Testis (tissue), 2 donors: ENCODE data around the gene PDLIM5.

Experiments used
- POLR2A ChIP-seq: fragments of 450-650 bp; IDR thresholded peaks from one replicate; pipeline ENCODE4 v1.6.1; 2017; ENCODE audit warnings: antibody characterized with exemption, mild to moderate bottlenecking, moderate library complexity
- TF ChIP-seq, protein P1 (sequence below), 3 experiments: fragments of 450-650 bp in 2 of 3; fragments of 200-600 bp in 1 of 3; sonication (generic) in 1 of 3; IDR thresholded peaks; one replicate each; pipeline ENCODE4 v1.5.1; 2016 to 2019; ENCODE audit warnings: antibody characterized with exemption in 3 of 3, mild to moderate bottlenecking in 2 of 3, moderate library complexity in 1 of 3

DNA sequence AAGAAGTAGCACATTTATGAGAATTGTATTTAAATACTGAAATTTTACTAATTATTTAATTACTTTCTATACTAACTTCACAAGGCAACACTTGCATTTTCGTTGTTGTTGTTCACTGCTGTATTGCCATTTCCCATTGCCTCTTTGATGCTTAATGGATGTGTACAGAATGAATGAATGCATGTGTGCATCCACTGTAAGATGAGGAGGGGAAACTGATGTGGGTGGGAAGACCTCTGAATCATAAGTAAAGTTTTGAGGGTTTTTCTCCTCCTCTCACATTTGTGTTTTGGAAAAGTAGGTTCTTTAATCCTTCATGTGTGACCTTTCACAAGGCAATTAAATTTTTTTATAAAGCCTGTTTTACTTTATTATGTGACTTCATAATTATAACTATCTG is 46.8 kb downstream of the PDLIM5 start:
- TF ChIP-seq, protein P1, sequence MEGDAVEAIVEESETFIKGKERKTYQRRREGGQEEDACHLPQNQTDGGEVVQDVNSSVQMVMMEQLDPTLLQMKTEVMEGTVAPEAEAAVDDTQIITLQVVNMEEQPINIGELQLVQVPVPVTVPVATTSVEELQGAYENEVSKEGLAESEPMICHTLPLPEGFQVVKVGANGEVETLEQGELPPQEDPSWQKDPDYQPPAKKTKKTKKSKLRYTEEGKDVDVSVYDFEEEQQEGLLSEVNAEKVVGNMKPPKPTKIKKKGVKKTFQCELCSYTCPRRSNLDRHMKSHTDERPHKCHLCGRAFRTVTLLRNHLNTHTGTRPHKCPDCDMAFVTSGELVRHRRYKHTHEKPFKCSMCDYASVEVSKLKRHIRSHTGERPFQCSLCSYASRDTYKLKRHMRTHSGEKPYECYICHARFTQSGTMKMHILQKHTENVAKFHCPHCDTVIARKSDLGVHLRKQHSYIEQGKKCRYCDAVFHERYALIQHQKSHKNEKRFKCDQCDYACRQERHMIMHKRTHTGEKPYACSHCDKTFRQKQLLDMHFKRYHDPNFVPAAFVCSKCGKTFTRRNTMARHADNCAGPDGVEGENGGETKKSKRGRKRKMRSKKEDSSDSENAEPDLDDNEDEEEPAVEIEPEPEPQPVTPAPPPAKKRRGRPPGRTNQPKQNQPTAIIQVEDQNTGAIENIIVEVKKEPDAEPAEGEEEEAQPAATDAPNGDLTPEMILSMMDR (IDR thresholded peaks at IDR 0.05) = no peak
- no peak for TF ChIP-seq POLR2A
